ENCODE measurements around the gene CTPS1.

The CTPS1 gene

DNA sequence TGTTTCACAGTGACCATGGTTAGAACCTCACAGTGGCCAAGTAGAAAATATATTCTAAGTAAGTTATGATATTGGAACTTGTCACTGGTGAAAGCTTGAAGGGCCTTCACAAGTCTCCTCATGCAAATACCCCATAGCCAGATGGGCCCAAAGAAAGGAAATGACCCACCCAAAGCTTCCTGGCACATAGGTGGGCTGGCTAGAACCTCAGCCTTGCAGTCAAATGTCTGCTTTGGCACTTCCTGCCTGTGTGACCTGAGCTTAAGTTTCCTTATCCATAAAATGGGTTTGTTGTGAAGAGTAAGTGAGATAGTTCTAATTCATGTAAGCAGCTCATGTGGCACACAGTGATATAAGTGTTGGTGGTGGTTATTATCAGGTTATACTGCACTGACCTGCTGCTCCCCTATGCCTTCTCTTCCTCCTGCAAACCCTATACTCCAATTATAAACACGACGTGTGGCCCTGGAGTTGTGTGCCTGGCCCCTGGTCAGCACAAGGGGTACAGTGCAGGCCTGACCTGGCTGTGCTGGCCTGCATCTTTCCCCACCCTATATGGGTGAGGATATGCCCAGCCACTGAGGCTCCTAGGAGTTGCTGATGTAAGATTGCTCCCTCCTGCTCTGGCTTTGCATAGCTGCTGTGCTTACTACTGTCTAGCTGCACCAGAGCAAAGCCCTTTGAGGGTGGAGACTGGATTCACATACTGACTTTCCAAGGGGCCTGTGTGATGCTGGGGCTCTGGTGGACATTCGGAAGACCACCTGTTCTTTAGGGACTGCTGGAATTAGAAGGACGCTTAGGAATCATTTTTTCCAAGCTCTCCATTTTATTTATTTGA lies 46.7 kb downstream of the CTPS1 start:
- DNase-seq = no peak

DNA sequence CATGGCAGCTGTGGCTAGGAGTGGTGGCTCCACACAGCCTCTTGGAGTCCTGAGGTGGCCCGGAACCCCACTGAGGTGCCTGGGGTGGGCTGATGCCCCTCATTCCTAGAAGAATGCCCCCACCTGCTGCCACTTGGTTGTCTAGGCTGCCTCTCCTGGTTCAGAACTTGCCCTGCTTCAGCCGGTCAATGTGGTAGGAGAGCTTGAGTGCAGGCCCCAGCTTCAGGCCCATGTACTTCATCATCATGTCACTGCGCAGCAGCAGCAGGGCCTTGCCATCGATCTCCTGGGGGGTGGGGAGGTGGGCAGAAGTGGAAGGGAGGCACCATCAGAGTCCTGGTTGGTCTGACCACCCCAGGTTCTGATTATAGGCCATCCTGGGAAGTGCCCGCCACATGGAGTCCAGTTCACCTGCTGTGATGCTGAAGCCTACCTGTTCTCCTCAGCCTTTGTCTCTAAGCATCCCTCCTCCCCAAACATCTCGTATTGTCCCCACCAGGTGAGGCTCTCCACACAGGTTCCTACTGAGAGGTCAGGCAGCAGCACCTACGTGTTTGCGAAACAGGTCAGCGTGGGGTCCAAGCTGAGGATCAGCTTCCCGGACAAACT lies 48.6 kb downstream of the CTPS1 start:
- DNase-seq = no peak

DNA sequence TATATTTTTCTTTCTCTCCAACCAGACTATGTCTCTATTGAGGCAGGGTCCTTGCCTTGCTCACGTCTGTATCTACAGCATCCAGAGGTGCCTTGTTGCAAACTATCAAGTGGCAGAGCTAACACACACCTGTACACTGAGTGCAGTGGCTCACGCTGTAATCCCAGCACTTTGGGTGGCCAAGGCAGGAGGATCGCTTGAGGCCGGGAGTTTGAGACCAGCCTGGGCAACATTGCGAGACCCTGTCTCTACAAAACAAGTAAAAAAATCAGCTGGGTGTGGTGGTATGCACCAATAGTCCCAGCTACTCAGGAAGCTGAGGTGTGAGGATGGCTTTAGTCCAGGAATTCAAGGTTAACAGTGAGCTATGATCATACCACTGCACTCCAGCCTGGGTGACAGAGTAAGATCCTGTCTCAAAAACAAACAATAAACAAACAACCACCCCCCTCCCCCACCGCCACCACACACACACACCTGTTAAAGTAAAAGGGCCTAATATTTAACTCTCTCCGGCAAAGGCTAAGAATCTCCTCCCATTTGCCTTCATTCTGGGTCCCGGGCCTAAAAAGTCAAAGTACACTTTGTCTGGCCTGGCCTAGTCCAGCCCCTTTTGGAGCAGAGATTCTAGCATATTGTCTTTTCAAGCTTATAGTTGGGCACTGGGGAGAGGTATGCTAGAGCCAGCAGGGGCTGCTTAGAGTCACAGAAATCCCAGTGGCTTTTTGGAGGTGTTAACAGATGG lies 51.5 kb downstream of the CTPS1 start:
- no peak for DNase-seq

DNA sequence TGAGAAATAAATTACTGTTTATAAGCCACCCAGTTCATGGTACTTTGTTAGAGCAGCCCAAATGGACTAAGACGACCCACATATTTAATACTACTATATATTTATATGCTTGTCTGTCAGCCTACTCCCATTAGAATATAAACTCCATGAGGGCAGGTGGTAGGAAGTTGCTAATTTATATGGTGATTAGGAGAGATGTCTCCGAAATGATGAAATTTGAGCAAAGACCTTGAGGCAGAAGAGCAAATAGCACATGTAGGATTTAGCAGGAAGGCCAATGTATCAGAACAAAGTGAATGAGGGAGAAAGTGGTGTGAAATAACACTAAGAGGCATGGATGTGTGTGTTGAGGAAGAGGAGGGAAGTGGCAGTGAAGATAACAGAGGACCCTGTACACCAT lies 52.7 kb downstream of the CTPS1 start:
- no peak for DNase-seq

DNA sequence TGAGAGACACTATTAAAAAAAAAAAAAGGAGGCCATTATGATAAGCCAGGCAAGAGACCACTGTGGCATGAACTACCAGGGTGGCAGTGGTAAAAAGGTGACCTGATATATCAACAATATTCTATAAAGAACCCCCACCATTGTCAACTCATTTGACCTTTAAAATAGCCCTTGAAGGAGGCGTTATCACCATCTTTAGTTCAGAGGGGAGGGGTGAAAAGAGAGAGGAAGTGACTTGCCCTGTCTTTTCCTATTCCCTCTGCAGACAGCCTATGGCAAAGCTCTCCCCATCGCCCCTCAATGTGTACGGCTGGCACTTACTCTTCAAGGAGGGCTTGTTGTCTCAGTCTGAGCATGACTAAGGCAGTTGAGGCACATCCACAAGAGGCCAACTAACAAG lies 53.8 kb downstream of the CTPS1 start:
- no peak for DNase-seq

DNA sequence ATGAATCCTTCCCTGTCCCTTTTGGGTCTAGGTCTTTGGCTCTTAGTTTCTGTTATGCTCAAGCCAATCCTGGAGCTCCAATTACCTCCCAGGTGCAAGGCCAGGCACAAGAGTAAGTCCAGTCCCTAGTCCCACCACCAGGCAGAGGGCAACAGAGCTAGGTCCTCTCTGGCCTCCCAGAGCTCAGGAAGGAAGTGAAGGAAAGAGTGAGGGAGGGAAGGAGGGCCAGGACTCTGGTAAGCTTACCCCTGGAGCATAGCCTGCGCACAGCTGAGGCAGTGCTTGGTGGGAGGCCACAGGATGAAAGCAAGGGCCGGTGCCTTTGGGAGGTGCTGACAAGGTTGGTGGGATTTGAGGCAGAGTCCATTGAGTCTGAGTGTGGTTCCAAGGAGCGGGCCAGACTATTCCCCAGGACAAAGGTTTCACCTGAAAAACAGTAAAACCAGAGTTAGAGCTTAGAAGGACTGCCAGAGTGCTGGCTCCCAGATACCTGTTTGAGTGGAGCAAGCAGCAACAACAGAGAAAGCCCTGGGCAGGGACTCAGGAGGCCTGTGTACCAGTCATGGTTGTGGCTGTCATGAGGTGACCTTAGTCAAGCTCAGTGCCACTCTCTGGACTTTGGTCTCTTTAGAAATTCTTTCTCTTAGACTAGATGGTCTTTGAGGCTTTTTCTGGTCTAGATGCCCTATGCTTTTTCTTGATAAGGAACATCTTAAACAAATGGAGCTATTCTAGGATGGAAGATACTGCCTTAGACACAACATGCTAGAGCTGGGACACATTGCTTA lies 57.8 kb downstream of the CTPS1 start:
- no peak for DNase-seq

DNA sequence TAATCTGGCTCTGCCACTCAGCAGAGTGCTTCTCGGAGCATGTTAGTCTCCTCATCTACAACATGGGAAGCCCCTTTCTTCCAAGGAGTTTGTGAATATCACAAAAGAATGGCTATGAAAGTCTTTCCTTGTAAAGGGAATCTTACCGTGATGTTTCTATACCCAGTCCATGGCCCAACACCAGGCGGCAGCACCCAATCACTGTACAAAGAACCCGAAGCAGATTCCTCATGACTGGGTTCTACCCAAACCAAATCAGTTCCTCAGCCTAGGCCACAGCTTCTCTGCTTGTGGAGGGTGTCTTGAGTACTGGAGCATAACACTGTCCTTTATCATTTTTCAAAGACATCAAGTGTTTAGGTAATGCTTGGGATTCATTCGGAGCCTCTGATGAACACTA lies 58.6 kb downstream of the CTPS1 start:
- DNase-seq = no peak

DNA sequence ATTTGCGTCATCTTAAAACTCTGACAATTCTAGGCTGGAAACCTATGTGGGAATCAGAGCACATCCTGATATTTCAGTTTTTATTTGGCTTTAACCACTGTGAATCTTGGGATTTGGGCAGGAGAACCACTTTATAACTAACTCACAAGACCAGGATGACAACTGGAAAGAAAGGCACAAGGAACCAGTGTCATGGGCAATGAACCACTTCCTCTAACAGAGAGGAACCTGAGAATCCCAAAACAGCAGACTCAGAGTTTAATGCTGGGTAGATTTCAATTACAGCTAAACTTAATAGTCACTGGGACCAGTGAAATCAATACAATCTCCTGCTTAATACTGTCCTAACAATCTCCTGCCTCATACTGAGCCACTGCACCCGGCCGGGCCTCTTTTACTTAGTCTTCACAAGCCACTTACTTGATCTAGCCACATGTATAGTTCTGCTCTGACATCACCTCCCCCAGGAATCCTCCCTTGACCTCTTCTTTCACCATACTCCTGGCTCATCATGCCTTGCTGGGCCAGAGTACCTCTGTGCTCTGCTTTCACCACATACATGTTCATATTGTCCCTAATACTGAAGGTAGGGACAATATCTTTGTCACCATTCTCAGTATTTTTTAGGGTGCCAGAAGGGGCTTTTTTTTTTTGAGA lies 62.2 kb downstream of the CTPS1 start:
- no peak for DNase-seq

DNA sequence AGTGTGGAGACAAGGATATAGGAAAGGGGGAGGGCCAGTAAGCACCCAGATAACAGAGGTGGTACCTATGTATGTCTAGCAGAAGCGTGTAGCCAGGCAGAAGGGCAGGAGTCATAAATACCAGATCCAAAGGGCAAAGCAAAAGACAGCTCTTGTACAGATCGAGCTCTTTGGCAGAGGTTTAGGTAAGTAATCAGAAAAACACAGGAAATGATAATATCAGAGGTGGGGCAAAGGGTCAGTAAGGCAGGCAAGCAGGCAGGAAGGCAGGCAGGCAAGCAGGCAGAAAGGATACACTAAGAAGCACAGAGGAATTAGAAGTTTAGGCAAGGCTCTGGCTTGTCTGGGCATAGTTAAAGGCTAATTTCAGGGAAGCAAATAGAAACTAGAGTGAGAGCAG lies 64.7 kb downstream of the CTPS1 start:
- DNase-seq = no peak

DNA sequence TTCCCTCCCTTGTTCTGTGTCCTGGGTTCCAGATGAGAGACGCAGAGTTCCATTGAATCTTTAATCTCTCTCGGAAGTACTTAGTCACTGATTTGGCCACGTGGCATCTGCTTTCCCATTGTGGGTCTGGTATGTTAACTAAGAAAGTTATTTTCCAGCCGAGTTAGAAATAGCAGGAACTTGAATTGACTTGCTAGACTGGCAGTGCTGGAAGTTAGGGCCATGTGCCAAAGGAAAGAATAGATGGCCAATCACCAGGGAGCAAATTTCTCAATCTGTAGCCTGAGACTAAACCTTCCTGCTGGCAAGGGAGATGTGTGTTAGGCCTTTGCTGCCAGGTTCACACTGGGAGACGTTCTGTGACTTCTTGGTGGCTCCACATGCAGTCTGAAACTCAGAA lies 66.2 kb downstream of the CTPS1 start:
- DNase-seq = no peak

DNA sequence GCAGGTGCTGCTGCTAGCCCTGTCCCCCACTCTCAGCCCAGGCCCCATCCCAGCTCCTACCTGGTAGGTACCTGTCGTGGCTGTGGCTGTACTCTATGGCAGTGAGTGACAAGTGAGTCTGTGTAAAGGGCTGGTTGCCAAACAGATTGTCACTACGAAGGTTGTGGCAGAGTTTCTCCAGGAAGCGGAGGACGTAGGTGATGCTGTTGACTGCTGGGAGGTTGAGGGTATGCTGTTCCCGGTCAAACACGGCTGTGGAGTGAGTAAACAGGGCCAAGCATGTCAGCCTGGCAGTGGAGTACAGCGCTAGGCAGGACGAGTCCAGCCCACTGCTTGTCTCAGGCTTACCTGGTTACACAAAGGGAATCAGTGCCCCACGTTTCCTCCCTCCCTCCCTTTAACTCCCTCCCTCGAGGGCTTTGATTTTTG lies 66.9 kb downstream of the CTPS1 start:
- no peak for DNase-seq

DNA sequence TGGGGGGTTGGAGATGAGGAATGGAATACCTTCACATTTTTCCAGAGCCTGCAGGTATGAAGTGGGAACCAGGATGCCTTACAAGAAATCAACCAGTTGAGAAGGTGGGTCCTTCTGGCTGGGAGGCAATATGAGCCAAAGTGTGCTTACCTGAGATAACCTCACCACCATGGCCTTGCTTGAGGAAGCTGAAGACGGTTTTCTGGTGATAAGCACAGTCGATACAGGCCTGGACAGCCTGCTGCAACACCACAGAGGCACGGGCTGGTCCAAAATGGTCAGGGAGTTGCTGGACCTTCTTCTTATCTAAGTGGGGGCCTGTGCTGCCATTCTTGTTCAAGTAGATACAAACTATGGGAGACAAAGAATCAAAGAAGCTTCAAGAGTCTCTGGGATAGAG lies 69.0 kb downstream of the CTPS1 start:
- DNase-seq = no peak

DNA sequence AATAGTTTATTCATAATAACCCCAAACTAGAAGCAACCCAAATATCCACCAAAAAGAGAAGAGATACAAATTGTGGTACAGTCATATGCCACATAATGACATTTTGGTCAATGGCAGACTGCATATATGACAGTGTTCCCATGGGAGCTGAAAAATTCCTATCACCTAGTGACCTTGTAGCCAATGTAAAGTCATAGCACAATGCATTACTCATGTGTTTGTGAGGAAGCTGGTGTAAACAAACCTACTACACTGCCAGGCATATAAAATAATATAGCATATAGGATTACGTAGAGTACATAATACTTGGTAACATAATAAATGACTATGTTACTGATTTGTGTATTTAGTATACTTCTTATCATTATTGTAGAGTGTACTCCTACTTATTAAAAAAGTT lies 71.5 kb downstream of the CTPS1 start:
- DNase-seq = no peak

DNA sequence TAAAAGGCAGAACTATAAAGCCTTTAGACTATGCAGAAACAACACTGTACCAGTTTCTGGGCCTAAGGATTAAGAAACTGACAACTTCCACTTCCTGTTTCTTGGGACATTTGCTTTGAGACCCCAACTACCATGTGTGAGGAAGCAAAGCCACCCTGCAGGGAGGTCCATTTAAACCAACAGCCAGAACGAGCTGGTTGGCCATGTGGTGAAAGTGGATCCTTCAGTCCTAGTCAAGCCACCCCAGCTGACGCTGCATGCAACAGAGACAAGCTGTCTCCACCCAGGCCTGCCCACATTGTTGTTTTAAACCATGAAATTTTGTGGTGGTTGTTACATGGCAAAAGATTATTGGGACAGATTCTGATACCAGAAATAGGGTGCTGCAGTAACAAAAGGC lies 73.8 kb downstream of the CTPS1 start:
- no peak for DNase-seq

DNA sequence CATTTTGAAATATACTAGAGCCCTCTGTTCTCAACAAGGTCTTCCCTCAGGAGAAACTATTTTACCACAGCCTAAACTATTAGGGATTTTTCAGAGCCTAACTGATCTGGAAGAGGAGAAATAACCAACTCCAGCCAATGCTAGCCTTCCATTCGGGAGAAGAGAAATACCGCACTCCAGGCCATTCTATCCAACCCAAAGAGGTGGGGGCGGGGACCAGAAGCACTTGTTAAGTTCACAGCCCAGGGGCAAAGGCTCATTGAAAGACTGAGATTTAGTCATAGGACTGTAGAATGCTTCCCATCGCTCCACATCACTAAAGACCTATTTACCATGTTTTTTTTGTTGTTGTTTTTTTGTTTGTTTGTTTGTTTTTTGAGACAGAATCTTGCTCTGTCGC lies 77.4 kb downstream of the CTPS1 start:
- DNase-seq = no peak

Data from central memory CD4-positive, alpha-beta T cell (primary cell).